Measurements from ENCODE around the gene MSI2. TPM values are rescaled to one million over a fixed set of nuclear protein-coding genes. Genes with fewer than 3 reads are reported as not detected.
"Not testable (repeated sequence)": the region's sequence is repeated elsewhere in the genome, so short reads cannot be mapped to it uniquely, and the experiment has no call there.

MSI2 gene
- total and polyA plus RNA-seq, 5 experiments from 2014 or later = 2.5 to 136 (median 4.9) TPM

GRCh38 chr17:57487573-57487972 is 231.2 kb downstream of the MSI2 start:
- POLR2A ChIA-PET = interaction anchor here (1.0 kb wide), 1 partner anchor 12 kb away, joined by 6 read pairs; no protein-coding TSS in a partner anchor
- Mint-ChIP-seq H3K27me3 (no peaks in the 10 kb centered on the region), H3K36me3 (peaks cover 0 to 2% (median 0%) of the 10 kb centered on the region in 3 donors), H3K4me1 (peaks cover 43 to 93% (median 73%) of the 10 kb centered on the region in 4 donors), H3K27ac (peak overlapping the region in 4 of 10 donors; percentile 7 to 70 (median 45)), H3K4me3 (peak overlapping the region in 2 of 10 donors; percentile 26 to 30), H3K9me3 (no peaks in the 10 kb centered on the region)
- ATAC-seq (no peak), DNase-seq (no peak)

- POLR2A ChIA-PET = interaction anchor here (1.4 kb wide), 1 partner anchor 19 kb away, joined by 3 read pairs; no protein-coding TSS in a partner anchor
- H3K27me3 Mint-ChIP-seq = no peaks in the 10 kb centered on the region
- H3K4me1 Mint-ChIP-seq = peaks cover 37 to 80% (median 67%) of the 10 kb centered on the region in 4 donors
Observed at GRCh38 chr17:57488856-57489255, 232.5 kb downstream of the MSI2 start.

GRCh38 chr17:57489321-57489720 is 233.0 kb downstream of the MSI2 start:
- DNase-seq (no peak), ATAC-seq (no peak)
- Mint-ChIP-seq H3K36me3 (peaks cover 0 to 4% (median 0%) of the 10 kb centered on the region in 3 donors), H3K27me3 (no peaks in the 10 kb centered on the region), H3K27ac (peak overlapping the region in 2 of 10 donors; percentile 57 to 78), H3K4me3 (no peak overlapping the region), H3K9me3 (no peaks in the 10 kb centered on the region), H3K4me1 (peaks cover 37 to 77% (median 67%) of the 10 kb centered on the region in 4 donors)
- POLR2A ChIA-PET = interaction anchor here (1.4 kb wide), 1 partner anchor 19 kb away, joined by 3 read pairs; no protein-coding TSS in a partner anchor

More at GRCh38 chr17:57488856-57489255, 232.5 kb downstream of the MSI2 start:
- Mint-ChIP-seq H3K9me3 (no peaks in the 10 kb centered on the region), H3K27ac (peak overlapping the region in 4 of 10 donors; percentile 19 to 78 (median 42)), H3K36me3 (peaks cover 0 to 2% (median 0%) of the 10 kb centered on the region in 3 donors), H3K4me3 (no peak overlapping the region)
- DNase-seq (no peak), ATAC-seq (no peak)

GRCh38 chr17:57490111-57490845 is 234.0 kb downstream of the MSI2 start:
- H3K4me1 Mint-ChIP-seq = peaks cover 32 to 75% (median 61%) of the 10 kb centered on the region in 4 donors
- DNase-seq = no peak
- POLR2A ChIA-PET = interaction anchor here (1.4 kb wide), 1 partner anchor 20 kb away, joined by 3 read pairs; no protein-coding TSS in a partner anchor
- peak overlapping the region in 1 of 10 donors; percentile 48 for H3K27ac Mint-ChIP-seq
- H3K27me3 Mint-ChIP-seq = no peaks in the 10 kb centered on the region
- no peak for ATAC-seq
- H3K4me3 Mint-ChIP-seq = no peak overlapping the region
- peaks cover 0 to 4% (median 3%) of the 10 kb centered on the region in 3 donors for H3K36me3 Mint-ChIP-seq
- H3K9me3 Mint-ChIP-seq = no peaks in the 10 kb centered on the region

GRCh38 chr17:57490890-57491289 is 234.6 kb downstream of the MSI2 start:
- no peaks in the 10 kb centered on the region for H3K27me3 Mint-ChIP-seq
- DNase-seq (no peak), ATAC-seq (no peak)
- H3K9me3 Mint-ChIP-seq = no peaks in the 10 kb centered on the region
- peaks cover 33 to 75% (median 60%) of the 10 kb centered on the region in 4 donors for H3K4me1 Mint-ChIP-seq
- H3K4me3 Mint-ChIP-seq = no peak overlapping the region
- POLR2A ChIA-PET = no interaction called here
- H3K27ac Mint-ChIP-seq = peak overlapping the region in 2 of 10 donors; percentile 22 to 83
- peaks cover 0 to 4% (median 3%) of the 10 kb centered on the region in 3 donors for H3K36me3 Mint-ChIP-seq

GRCh38 chr17:57493171-57493570 is 236.8 kb downstream of the MSI2 start:
- POLR2A ChIA-PET = no interaction called here
- peaks cover 0 to 3% (median 2%) of the 10 kb centered on the region in 3 donors for H3K36me3 Mint-ChIP-seq
- H3K4me3 Mint-ChIP-seq = peak overlapping the region in 1 of 10 donors; percentile 14
- no peaks in the 10 kb centered on the region for H3K27me3 Mint-ChIP-seq
- no peaks in the 10 kb centered on the region for H3K9me3 Mint-ChIP-seq
- ATAC-seq = no peak
- peaks cover 23 to 74% (median 61%) of the 10 kb centered on the region in 4 donors for H3K4me1 Mint-ChIP-seq
- no peak overlapping the region for H3K27ac Mint-ChIP-seq
- DNase-seq = no peak

- Mint-ChIP-seq H3K27me3 (no peaks in the 10 kb centered on the region), H3K4me3 (peak overlapping the region in 1 of 10 donors; percentile 14), H3K4me1 (peaks cover 23 to 75% (median 63%) of the 10 kb centered on the region in 4 donors), H3K9me3 (no peaks in the 10 kb centered on the region), H3K36me3 (peaks cover 0 to 3% (median 2%) of the 10 kb centered on the region in 3 donors), H3K27ac (no peak overlapping the region)
- POLR2A ChIA-PET = no interaction called here
- ATAC-seq (no peak), DNase-seq (no peak)
Observed at GRCh38 chr17:57493625-57494024, 237.3 kb downstream of the MSI2 start.

GRCh38 chr17:57494443-57494842 is 238.1 kb downstream of the MSI2 start:
- H3K27ac Mint-ChIP-seq = peak overlapping the region in 3 of 10 donors; percentile 4 to 52 (median 34)
- H3K9me3 Mint-ChIP-seq = no peaks in the 10 kb centered on the region
- POLR2A ChIA-PET = no interaction called here
- DNase-seq (no peak), ATAC-seq (no peak)
- peaks cover 20 to 74% (median 61%) of the 10 kb centered on the region in 4 donors for H3K4me1 Mint-ChIP-seq
- no peak overlapping the region for H3K4me3 Mint-ChIP-seq
- H3K27me3 Mint-ChIP-seq = no peaks in the 10 kb centered on the region
- H3K36me3 Mint-ChIP-seq = peaks cover 0 to 3% (median 2%) of the 10 kb centered on the region in 3 donors

- Mint-ChIP-seq H3K27me3 (no peaks in the 10 kb centered on the region), H3K4me1 (peaks cover 27 to 73% (median 64%) of the 10 kb centered on the region in 4 donors), H3K4me3 (peak overlapping the region in 1 of 10 donors; percentile 35), H3K9me3 (no peaks in the 10 kb centered on the region), H3K27ac (peak overlapping the region in 3 of 10 donors; percentile 0 to 55 (median 55)), H3K36me3 (peaks cover 0 to 3% (median 2%) of the 10 kb centered on the region in 3 donors)
- DNase-seq (no peak), ATAC-seq (no peak)
- POLR2A ChIA-PET = no interaction called here
Observed at GRCh38 chr17:57495771-57496170, 239.4 kb downstream of the MSI2 start.

- Mint-ChIP-seq H3K4me3 (no peak overlapping the region), H3K27ac (peak overlapping the region in 2 of 10 donors; percentile 0 to 5), H3K36me3 (peaks cover 0 to 3% (median 2%) of the 10 kb centered on the region in 3 donors), H3K9me3 (no peaks in the 10 kb centered on the region), H3K27me3 (no peaks in the 10 kb centered on the region), H3K4me1 (peaks cover 27 to 72% (median 67%) of the 10 kb centered on the region in 4 donors)
- DNase-seq = no peak
- POLR2A ChIA-PET = no interaction called here
- ATAC-seq = no peak
Observed at GRCh38 chr17:57496382-57496781, 240.1 kb downstream of the MSI2 start.

- Mint-ChIP-seq H3K27ac (peak overlapping the region in 1 of 10 donors; percentile 4), H3K27me3 (no peaks in the 10 kb centered on the region), H3K4me1 (peaks cover 33 to 74% (median 64%) of the 10 kb centered on the region in 4 donors), H3K36me3 (peaks cover 0 to 3% (median 2%) of the 10 kb centered on the region in 3 donors), H3K4me3 (peak overlapping the region in 2 of 10 donors; percentile 1 to 6), H3K9me3 (no peaks in the 10 kb centered on the region)
- ATAC-seq = no peak
- POLR2A ChIA-PET = no interaction called here
- no peak for DNase-seq
Observed at GRCh38 chr17:57498443-57498842, 242.1 kb downstream of the MSI2 start.

- peak overlapping the region in 1 of 10 donors; percentile 43 for H3K27ac Mint-ChIP-seq
- POLR2A ChIA-PET = interaction anchor here (1.7 kb wide), 1 partner anchor 12 kb away, joined by 6 read pairs; no protein-coding TSS in a partner anchor
- ATAC-seq, H3K4me3 Mint-ChIP-seq, H3K9me3 Mint-ChIP-seq, H3K36me3 Mint-ChIP-seq, H3K27me3 Mint-ChIP-seq, DNase-seq: not testable (repeated sequence)
- H3K4me1 Mint-ChIP-seq = peaks cover 33 to 81% (median 65%) of the 10 kb centered on the region in 4 donors
Observed at GRCh38 chr17:57499221-57499620, 242.9 kb downstream of the MSI2 start.

- no peaks in the 10 kb centered on the region for H3K9me3 Mint-ChIP-seq
- ATAC-seq (no peak), DNase-seq (no peak)
- H3K27ac Mint-ChIP-seq = peak overlapping the region in 2 of 10 donors; percentile 43 to 52
- peak overlapping the region in 1 of 10 donors; percentile 14 for H3K4me3 Mint-ChIP-seq
- peaks cover 0 to 6% (median 0%) of the 10 kb centered on the region in 3 donors for H3K36me3 Mint-ChIP-seq
- POLR2A ChIA-PET = interaction anchor here (1.7 kb wide), 1 partner anchor 12 kb away, joined by 6 read pairs; no protein-coding TSS in a partner anchor
- no peaks in the 10 kb centered on the region for H3K27me3 Mint-ChIP-seq
- peaks cover 34 to 80% (median 65%) of the 10 kb centered on the region in 4 donors for H3K4me1 Mint-ChIP-seq
Observed at GRCh38 chr17:57499648-57500049, 243.3 kb downstream of the MSI2 start.
